ENCODE results near the gene DCTPP1.

The DCTPP1 gene

DNA sequence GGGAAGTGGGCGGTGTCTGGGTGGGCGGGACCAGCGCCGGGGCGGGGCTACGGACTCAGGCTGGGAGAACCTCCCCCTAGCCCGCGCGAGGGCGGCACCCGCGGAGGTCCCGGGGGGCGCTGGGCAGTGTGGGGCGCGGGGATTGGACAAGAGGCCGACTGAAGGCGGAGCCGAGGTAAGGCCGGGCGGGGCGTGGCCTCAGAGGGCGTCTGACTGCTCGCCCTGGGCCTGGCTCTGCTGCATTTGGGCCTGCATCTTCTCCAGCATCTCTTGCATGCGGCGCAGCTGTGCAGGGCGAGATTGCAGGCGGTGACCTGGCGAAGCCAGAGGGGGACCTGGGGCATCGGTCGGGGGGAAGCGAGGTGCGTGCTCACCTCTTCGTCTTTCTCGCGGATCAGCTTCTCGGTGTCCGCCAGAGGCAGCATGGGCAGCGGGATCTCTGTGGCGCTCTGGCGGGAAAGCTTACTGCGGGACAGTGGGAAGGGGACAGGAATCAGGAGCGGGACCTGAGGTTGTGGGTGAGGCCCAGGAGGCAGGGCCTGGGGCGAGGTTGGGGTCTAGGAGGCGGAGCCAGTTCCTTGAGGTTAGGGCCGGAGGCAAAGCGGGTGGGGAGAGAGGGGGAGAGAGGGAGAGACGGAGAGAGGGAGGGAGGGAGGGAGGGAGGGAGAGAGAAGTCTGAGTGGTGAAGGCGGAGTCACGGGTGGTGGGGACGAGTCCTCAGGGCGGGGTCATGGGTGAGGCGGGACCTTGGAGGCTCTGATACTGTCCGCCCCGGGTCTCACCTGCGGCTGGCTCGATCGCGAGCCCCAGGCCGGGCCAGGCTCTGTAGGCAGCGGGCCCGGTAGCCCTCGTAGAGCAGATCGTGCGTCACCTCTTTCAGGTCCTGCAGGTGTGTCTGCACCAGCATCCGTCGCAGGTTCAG is 51.3 kb downstream of the DCTPP1 start:
- peak; percentile 93 for DNase-seq (ENCODE audit: low read depth)
- TF ChIP-seq, protein P1, sequence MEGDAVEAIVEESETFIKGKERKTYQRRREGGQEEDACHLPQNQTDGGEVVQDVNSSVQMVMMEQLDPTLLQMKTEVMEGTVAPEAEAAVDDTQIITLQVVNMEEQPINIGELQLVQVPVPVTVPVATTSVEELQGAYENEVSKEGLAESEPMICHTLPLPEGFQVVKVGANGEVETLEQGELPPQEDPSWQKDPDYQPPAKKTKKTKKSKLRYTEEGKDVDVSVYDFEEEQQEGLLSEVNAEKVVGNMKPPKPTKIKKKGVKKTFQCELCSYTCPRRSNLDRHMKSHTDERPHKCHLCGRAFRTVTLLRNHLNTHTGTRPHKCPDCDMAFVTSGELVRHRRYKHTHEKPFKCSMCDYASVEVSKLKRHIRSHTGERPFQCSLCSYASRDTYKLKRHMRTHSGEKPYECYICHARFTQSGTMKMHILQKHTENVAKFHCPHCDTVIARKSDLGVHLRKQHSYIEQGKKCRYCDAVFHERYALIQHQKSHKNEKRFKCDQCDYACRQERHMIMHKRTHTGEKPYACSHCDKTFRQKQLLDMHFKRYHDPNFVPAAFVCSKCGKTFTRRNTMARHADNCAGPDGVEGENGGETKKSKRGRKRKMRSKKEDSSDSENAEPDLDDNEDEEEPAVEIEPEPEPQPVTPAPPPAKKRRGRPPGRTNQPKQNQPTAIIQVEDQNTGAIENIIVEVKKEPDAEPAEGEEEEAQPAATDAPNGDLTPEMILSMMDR (IDR thresholded peaks at IDR 0.05; ENCODE audit: low read depth, low read length, missing control alignments) = peak; percentile 33
- in situ Hi-C loops (cut with HindIII; ENCODE audit: low sequenced_read_pairs) = loop anchor here (10.0 kb wide), 1 partner anchor 264 kb away; the partner anchor contains the start of gene GDPD3
- H3K4me3 ChIP-seq (ENCODE audit: low read depth, low read length) = peak overlapping the region; percentile 62

DNA sequence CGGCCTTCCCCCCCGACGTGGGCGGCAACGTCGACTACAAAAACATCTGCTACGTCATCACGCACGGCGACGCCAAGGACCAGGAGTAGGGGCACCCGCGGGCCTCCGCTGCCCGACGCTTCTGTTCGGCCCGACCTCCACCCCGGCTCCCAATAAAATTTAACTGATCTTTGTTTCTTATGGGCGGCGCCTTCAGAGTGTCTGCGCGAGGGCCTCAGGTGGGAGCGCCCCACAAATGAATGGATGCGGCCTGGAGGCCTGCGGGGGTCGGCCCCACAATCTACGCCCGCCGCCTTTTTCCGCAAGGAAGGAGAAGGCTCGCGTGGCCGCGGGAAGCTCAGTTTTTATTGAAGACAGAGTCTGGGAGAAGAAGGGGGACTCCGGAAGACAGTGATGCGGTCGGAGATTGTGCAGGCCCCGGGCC is 52.0 kb downstream of the DCTPP1 start:
- TF ChIP-seq, protein P1 (IDR thresholded peaks at IDR 0.05; ENCODE audit: low read depth, low read length, missing control alignments) = no peak
- peak overlapping the region; percentile 62 for H3K4me3 ChIP-seq (ENCODE audit: low read depth, low read length)
- peak; percentile 64 for DNase-seq (ENCODE audit: low read depth)
- in situ Hi-C loops (cut with HindIII; ENCODE audit: low sequenced_read_pairs) = loop anchor here (10.0 kb wide), 1 partner anchor 263 kb away; the partner anchor contains the start of gene GDPD3

DNA sequence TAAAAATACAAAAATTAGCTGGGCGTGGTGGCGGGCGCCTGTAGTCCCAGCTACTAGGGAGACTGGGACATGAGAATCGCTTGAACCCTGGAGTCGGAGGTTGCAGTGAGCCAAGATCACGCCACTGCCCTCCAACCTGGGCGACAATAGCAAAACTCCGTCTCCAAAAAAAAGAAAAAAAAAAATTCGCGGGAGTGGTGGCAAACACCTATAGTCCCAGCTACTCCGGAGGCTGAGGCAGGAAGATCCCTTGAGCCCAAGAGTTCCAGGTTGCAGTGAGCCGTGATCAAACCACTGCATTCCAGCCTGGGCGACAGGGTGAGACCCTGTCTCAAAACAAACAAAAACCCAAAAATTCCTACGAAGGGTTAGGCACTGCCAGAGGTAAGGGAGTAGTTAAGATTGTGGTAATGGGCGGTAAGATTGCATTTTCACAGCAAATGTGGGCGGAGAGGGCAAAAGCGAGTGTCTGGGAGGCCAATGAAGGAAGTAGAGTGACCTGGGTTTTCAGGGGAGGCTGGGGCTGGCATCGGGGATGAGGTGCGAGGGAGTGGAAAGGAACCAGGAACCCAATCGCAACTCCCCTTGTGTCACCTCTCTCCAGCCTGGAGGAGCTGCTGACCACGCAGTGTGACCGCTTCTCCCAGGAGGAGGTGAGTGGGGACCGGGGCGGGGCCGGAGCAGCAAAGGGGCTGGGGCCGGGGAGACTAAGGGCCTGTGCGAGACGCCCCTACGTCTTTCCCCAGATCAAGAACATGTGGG is 52.6 kb downstream of the DCTPP1 start:
- in situ Hi-C loops (cut with HindIII; ENCODE audit: low sequenced_read_pairs) = loop anchor here (10.0 kb wide), 1 partner anchor 262 kb away; the partner anchor contains the start of gene GDPD3
- peak overlapping the region; percentile 62 for H3K4me3 ChIP-seq (ENCODE audit: low read depth, low read length)
- TF ChIP-seq, protein P1 (IDR thresholded peaks at IDR 0.05; ENCODE audit: low read depth, low read length, missing control alignments) = no peak
- DNase-seq (ENCODE audit: low read depth) = no peak

DNA sequence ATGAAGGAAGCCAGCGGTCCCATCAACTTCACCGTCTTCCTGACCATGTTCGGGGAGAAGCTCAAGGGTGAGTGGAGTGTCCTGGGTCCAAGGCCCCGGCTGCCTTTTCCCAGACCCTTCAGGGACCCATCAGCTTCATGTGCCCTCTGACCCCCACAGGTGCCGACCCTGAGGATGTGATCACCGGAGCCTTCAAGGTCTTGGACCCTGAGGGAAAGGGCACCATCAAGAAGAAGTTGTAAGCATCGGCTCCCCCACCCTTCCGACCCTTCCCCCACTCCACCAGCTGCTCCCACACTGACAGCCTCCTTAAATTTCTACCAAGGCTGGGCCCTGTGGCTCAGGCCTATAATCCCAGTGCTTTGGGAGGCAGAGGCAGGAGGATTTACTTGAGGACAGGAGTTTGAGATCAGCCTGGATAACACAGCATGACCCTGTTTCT is 53.3 kb downstream of the DCTPP1 start:
- TF ChIP-seq, protein P1 (IDR thresholded peaks at IDR 0.05; ENCODE audit: low read depth, low read length, missing control alignments) = no peak
- in situ Hi-C loops (cut with HindIII; ENCODE audit: low sequenced_read_pairs) = loop anchor here (10.0 kb wide), 1 partner anchor 262 kb away; the partner anchor contains the start of gene GDPD3
- H3K4me3 ChIP-seq (ENCODE audit: low read depth, low read length) = no peak overlapping the region
- DNase-seq (ENCODE audit: low read depth) = no peak

DNA sequence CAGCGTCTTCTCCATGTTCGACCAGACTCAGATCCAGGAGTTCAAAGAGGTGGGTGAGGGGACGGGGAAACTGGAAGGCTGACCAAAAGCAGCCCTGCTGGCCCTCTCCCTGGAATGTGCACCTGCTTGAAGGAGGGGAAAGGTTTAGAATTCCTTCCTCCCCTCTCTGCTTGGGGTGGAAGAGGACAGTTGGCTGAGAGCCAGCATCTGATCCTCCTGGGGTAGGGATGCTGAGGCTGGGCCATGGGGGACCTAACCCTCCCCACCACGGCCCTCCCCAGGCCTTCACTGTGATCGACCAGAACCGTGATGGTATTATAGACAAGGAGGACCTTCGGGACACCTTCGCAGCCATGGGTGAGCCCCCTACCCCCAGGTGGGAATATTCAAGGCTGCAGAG is 54.0 kb downstream of the DCTPP1 start:
- TF ChIP-seq, protein P1 (IDR thresholded peaks at IDR 0.05; ENCODE audit: low read depth, low read length, missing control alignments) = no peak
- no peak for DNase-seq (ENCODE audit: low read depth)
- no peak overlapping the region for H3K4me3 ChIP-seq (ENCODE audit: low read depth, low read length)
- in situ Hi-C loops (cut with HindIII; ENCODE audit: low sequenced_read_pairs) = loop anchor here (10.0 kb wide), 1 partner anchor 261 kb away; the partner anchor contains the start of gene GDPD3

DNA sequence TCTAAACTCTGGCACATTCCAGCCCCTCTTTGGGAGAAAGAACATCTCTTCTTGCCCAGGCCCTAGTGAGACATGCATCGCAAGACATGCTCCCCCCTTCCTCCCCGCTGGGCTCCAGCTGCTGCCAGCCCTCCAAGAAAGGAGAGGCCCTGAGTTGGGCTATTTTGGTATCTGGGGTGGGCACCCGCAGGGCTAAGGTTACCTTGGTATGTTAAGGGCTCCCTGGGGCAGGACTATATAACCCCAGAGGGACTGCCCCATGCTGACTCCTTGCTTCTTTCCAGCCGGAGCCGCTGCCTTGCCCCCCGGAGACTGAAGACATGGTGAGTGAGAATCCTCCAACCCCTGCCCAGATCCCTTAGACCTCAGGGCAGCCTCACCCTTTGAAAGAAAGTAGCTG is 55.3 kb downstream of the DCTPP1 start, which contains the start of gene MYL11:
Gene MYL11, plus strand, starts transcription at position 265 of the 400 bp plus-strand sequence. Its CDS starts 56 bp downstream, at position 321.
- in situ Hi-C loops (cut with HindIII; ENCODE audit: low sequenced_read_pairs) = loop anchor here (10.0 kb wide), 1 partner anchor 260 kb away; the partner anchor contains the start of gene GDPD3
- TF ChIP-seq, protein P1 (IDR thresholded peaks at IDR 0.05; ENCODE audit: low read depth, low read length, missing control alignments) = no peak
- H3K4me3 ChIP-seq (ENCODE audit: low read depth, low read length) = no peak within 1 kb of the TSS
- no peak for DNase-seq (ENCODE audit: low read depth)

Measured in astrocyte of the cerebellum (primary cell).